HG03095 (cell line): Measurements from ENCODE around the gene DFFB.

Source experiments
- ATAC-seq: cut with Tn5 transposase; IDR thresholded peaks from one replicate; pipeline ENCODE4 v1.9.1; 2021; ENCODE audit warnings: moderate library complexity; ENCODE audit not compliant: unreplicated experiment

The DFFB gene

DNA sequence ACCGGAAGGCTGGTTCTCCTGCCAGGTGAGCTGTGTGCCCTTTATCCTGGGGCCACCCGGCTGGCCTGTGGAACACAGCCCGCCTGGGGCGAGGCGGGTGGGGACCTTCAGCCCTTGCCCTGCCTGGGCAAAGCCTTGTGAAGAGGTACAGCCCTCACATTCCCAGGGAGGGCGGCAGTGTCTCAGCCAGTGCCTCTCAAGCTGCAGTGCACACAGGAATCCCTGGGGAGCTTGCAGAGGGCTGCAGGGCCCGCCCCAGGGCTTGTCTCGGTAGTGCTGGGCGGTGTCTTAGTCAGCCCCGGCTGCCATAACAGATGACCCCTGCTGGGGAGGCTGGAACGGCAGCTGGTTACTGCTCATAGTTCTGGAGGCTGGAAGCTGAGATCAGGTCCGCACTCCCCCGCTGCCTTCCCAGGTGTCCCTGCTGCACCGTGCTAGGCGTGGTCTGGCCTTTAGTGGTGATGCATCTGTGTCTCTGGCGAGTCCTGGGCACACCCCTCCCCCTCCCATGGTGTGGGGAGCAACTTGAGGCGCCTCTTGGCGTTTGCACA lies 12.6 kb downstream of the DFFB start:
- ATAC-seq, result no peak

GRCh38 chr1:3871451-3871805 lies 14.2 kb downstream of the DFFB start:
- ATAC-seq, result no peak

DNA sequence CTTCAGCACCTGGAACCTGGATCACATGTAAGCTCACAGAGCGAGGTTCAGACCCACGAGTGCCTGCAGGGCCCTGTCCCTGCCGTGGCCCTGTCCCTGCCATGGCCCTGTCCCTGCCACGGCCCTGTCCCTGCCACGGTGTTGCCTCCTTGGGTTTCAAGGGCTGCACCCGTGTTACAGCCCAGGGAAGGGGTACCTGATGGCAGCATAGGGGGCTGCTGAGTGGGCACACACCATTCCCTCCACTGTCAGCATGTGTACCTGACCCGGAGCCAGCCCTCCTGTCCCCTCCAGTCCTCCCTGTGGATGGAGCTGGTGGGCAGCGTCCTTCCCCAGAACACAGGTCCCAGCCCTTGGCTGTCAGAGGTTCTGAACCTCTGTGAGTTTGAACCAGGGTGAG lies 15.3 kb downstream of the DFFB start:
- no peak for ATAC-seq

DNA sequence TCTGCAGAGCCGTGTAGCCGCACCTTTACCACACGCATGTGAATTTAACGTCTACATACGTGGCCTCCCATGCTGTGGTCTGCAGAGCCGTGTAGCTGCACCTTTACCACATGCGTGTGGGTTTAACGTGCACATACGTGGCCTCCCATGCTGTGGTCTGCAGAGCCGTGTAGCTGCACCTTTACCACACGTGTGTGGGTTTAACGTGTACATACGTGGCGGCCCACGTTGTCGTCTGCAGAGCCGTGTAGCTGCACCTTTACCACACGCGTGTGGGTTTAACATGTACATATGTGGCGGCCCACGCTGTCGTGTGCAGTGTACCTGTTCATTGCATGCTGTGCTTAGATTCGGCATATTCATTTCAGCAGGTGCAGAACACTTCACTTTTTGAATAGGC lies 17.5 kb downstream of the DFFB start:
- no peak for ATAC-seq

DNA sequence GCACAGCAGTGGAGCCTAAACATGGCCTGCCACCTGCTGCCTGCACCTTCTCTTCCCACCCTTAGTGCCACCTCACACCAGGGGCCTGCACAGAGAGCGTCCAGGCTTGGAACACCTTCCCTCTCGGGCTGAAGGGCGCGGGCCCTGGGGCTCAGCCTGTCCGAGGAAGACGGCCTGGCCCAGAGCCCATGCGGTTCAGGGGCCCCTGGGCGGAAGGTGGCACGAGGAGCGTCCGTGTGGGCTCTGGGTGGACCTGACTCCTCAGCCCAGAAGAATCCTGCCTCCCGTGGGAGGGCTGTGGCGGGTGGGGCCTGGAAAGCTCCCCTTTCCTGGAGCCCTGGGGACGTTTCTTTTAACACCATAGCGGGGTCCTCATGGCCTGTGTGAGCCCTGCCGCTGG lies 19.4 kb downstream of the DFFB start:
- ATAC-seq, result no peak

GRCh38 chr1:3879099-3879498 lies 21.8 kb downstream of the DFFB start:
- ATAC-seq, result no peak

DNA sequence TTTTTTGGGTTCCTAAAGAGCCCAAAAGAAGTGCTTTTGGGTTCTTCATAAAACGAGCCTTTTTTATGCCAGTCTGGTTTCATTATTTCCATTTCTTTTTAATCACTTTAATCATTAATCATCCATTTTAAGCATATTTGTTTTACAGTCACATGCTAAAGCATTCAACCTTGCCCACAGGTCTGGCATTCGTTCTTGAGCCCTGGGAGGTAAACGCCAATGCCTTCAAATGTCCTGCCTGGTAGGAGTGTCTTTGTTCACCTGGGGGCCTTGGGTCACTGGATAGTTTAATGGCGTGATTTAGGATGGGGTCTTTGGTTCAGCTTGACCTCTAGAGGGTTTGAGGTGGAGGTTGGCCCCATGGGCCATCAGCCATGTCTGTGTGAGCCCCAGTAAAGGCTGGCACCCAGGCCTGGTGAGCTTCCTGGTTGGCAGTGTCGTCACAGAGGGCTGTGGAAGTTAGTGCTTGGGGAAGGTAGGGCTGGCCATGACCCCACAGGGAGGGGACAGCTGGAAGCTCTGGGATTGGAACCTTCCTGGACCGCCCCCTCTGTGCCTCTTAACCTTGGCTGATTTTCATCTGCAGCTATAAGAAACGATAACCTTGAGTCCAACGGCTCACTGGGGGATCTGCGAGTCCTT lies 22.6 kb downstream of the DFFB start:
- ATAC-seq, result no peak

- ATAC-seq, result no peak
These were observed 23.3 kb downstream of the DFFB start for GRCh38 chr1:3880429-3881192.

GRCh38 chr1:3881193-3881480 lies 23.9 kb downstream of the DFFB start:
- ATAC-seq, result no peak

- ATAC-seq, result no peak
These were observed 26.1 kb downstream of the DFFB start for GRCh38 chr1:3883194-3883925.

DNA sequence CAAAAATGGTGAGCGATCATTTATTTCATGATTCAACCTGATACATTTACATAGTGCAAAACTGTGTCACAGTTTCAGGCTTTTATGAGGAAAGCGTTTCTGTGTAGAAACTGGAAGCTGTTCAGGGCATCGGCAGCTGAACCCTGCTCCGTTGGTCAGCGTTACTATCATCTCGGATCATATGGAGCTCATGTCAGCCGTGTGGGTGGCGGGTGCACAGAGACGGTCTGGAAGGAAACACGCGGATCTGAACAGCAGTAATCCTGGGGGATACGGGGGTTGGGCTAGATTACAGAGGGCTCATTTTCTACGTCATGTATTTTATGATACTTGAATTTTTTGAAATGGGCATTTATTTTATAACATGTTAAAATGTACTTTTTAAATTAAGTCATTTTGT lies 27.7 kb downstream of the DFFB start:
- ATAC-seq, result no peak

- no peak for ATAC-seq
These were observed 28.3 kb downstream of the DFFB start for GRCh38 chr1:3885611-3886010.

- no peak for ATAC-seq
These were observed 28.9 kb downstream of the DFFB start for GRCh38 chr1:3886106-3886670.

DNA sequence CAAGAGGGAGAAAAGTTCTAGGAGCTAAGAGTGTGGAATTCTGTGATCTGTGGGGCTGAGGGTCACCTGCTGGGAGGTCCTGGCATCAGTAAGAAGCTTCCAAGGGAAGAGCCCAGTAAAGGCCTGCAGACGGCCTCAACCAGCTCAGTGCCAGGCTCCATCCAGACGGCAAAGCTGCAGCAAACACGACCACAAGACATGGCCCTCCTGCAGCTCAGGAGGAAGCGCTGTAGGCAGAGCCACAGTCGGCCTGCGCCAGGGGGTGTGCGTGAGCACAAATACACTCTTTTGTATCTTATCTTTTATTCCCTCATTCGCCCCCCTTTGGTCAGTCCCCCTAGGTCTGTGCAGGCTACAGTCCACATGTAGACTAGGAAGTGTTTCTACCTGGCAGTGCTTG lies 29.4 kb downstream of the DFFB start:
- ATAC-seq, result no peak

DNA sequence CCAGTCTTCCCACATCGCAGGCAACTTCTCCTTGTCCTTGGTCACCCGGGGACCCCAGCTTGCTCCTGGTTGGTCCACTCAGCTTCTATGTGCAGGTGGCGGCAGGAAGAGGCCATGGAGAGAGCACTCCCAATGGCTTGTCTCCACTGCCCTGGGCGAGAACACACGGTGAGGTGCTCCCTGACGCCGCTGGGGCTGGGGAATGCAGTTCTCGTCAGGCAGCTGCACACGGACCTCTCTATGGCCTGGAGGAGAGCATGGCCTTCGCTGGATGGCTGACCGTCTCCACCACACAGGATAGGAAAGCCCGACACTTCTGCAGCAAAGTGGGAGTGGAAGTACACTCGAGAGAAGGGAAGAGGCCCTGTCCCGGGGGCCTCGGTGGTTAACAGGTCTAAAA lies 31.0 kb downstream of the DFFB start:
- no peak for ATAC-seq

DNA sequence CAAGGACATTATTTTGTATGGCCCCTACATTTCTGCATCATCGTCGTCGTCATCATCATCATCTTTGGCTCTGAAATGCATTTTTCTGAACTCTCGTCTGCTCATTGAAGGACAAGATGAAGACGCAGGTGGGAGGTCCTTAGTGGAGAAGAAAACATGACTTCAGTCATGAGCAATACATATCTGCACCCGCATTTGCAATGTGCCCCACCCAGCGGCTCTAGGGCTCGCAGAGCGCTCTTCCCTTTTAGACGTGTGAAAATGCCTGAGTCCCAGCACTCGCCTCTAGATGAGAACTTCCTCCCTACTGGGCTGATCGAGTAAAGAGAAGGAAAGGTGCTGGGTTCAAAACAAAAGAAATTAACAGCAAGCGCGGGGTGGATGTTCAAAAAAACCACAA lies 32.7 kb downstream of the DFFB start:
- no peak for ATAC-seq

GRCh38 chr1:3890389-3891328 lies 33.4 kb downstream of the DFFB start:
- no peak for ATAC-seq

DNA sequence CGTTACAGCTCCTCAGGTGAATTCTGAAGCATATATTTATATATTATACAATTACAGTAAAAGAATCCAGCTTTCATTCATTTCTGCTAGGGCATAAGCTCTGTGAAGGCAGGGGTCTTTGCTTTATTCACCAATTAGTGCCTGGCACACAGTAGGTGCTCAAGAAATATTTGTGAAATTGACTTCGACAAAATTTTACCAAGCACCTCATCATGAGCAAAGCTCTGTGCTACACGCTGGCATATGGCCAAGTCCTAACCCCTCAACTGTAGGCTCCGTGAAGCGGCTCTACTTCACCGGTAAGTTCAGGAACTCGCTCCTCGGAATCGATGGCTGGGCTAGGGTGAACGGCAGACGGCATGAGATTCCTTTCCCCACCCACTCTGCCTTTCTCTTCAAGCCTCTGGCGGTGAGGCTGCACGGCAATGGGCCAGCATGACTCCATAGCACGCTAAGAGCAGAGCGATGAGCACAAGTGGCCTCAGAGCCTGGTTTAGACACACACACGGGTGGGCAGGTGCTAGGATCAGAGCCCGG lies 34.1 kb downstream of the DFFB start:
- ATAC-seq, result no peak

DNA sequence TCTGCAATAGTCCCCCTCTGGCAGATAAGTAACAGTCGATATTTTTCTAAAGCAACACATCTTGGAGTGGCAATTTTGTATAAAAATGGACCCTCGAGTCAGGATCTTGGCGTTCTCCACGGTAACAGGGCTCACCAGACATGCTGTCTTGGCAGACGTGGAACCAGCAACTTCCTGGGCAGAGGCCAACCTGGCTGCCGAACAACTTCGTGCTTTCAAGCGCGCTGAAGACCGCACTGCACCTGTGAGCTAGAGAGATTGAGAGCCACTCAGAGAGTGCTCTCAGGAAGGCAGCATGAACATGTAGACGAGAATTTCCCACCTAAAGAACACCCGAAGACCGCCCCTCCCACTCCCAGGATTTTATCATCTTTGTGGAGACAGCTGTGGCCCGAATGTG lies 35.5 kb downstream of the DFFB start:
- no peak for ATAC-seq

GRCh38 chr1:3893190-3893589 lies 35.9 kb downstream of the DFFB start:
- no peak for ATAC-seq
